IMR-90 (cell line): ENCODE results near the gene TESK2. TPM values are rescaled to one million over a fixed set of nuclear protein-coding genes. Genes with fewer than 3 reads are reported as not detected.

Source experiments
- ATAC-seq: fragments of 200-7000 bp; cut with Tn5 transposase; 2 replicates; pipeline ENCODE4 v1.9.1; 2020; ENCODE audit warnings: low read depth, mild to moderate bottlenecking, moderate library complexity
- BruUV-seq: library from RNA; stranded (reverse); fragments of 400-500 nt; replicated peaks from 2 replicates; lab custom pipeline; 2021; lab: Mats Ljungman, UMichigan
- CTCF ChIA-PET: fragments of 300-600 bp; formaldehyde crosslinking; extraction: SDS; loops from one replicate; lab custom pipeline; 2021; ENCODE audit warnings: antibody characterized with exemption; lab: Yijun Ruan, JAX
- POLR2A ChIA-PET: fragments of 300-600 bp; sonication (Branson Sonifier 250); formaldehyde crosslinking; loops from one replicate; lab custom pipeline; 2022; ENCODE audit warnings: antibody characterized with exemption; ENCODE audit not compliant: unreplicated experiment; lab: Charles Lee
- DNase-seq: peaks from one replicate; pipeline ENCODE4 v3.0.0; 2013
- H2AFZ ChIP-seq: replicated peaks from 2 replicates; pipeline ENCODE3; 2013; ENCODE audit warnings: low read length, mild to moderate bottlenecking; ENCODE audit not compliant: poor library complexity
- H2AK5ac ChIP-seq: 2 replicates; pipeline ENCODE4 v1.6.1; 2013; ENCODE audit warnings: low read depth, low read length, inconsistent platforms
- H2AK9ac ChIP-seq: replicated peaks from 2 replicates; pipeline ENCODE3; 2013; ENCODE audit warnings: mild to moderate bottlenecking, low read depth, low read length, moderate library complexity; ENCODE audit not compliant: poor library complexity
- H2BK120ac ChIP-seq: 2 replicates; pipeline ENCODE4 v1.6.1; 2013; ENCODE audit warnings: low read depth, low read length, inconsistent platforms
- H2BK15ac ChIP-seq: 3 replicates; pipeline ENCODE4 v1.6.1; 2013; ENCODE audit warnings: low read depth, low read length, inconsistent platforms
- H2BK20ac ChIP-seq: 2 replicates; pipeline ENCODE4 v1.6.1; 2013; ENCODE audit warnings: low read depth, mild to moderate bottlenecking, inconsistent platforms, low read length, moderate library complexity
- H2BK5ac ChIP-seq: 2 replicates; pipeline ENCODE4 v1.6.1; 2013; ENCODE audit warnings: mild to moderate bottlenecking, low read depth, low read length, inconsistent platforms; ENCODE audit not compliant: poor library complexity, severe bottlenecking
- H3K14ac ChIP-seq: replicated peaks from 2 replicates; pipeline ENCODE4 v1.6.1; 2013; ENCODE audit warnings: low read depth, low read length, inconsistent platforms
- H3K18ac ChIP-seq: 2 replicates; pipeline ENCODE4 v1.6.1; 2013; ENCODE audit warnings: low read depth, low read length, control low read depth
- H3K23ac ChIP-seq: 2 replicates; pipeline ENCODE4 v1.6.1; 2013; ENCODE audit warnings: low read depth, low read length, inconsistent platforms
- H3K27ac ChIP-seq: 2 replicates; pipeline ENCODE4 v1.5.1; 2013; ENCODE audit warnings: mild to moderate bottlenecking, control low read depth, low read length; ENCODE audit not compliant: insufficient read depth
- H3K27me3 ChIP-seq: 2 replicates; pipeline ENCODE4 v1.6.1; 2013; ENCODE audit warnings: low read length; ENCODE audit not compliant: control insufficient read depth, insufficient read depth
- H3K36me3 ChIP-seq: 2 replicates; pipeline ENCODE4 v1.6.1; 2013; ENCODE audit warnings: low read length, mixed read lengths; ENCODE audit not compliant: control insufficient read depth, insufficient read depth
- H3K4ac ChIP-seq: 2 replicates; pipeline ENCODE4 v1.6.1; 2013; ENCODE audit warnings: low read depth, low read length, inconsistent platforms
- H3K4me1 ChIP-seq: 2 replicates; pipeline ENCODE4 v1.6.1; 2013; ENCODE audit warnings: low read length, mixed read lengths; ENCODE audit not compliant: control insufficient read depth, insufficient read depth
- H3K4me2 ChIP-seq: 2 replicates; pipeline ENCODE4 v1.6.1; 2013; ENCODE audit warnings: low read depth, mild to moderate bottlenecking, control low read depth, low read length, moderate library complexity
- H3K4me3 ChIP-seq: 2 replicates; pipeline ENCODE4 v1.5.1; 2013; ENCODE audit warnings: low read depth, mild to moderate bottlenecking, control low read depth, low read length, moderate library complexity; ENCODE audit not compliant: insufficient read depth
- H3K56ac ChIP-seq: 2 replicates; pipeline ENCODE4 v1.6.1; 2013; ENCODE audit warnings: low read length, inconsistent platforms; ENCODE audit not compliant: insufficient read depth; ENCODE audit errors: extremely low read depth
- H3K79me1 ChIP-seq, 2 experiments: 2 replicates each; pipeline ENCODE4 v1.6.1; 2013; ENCODE audit warnings: low read length in 2 of 2, inconsistent platforms in 1 of 2, low read depth in 1 of 2
- H3K9ac ChIP-seq: 2 replicates; pipeline ENCODE4 v1.6.1; 2013; ENCODE audit warnings: low read depth, low read length, control low read depth
- H3K9me1 ChIP-seq: 2 replicates; pipeline ENCODE4 v1.6.1; 2013; ENCODE audit warnings: low read length, inconsistent platforms; ENCODE audit not compliant: insufficient read depth
- H3K9me3 ChIP-seq: 2 replicates; pipeline ENCODE4 v1.6.1; 2013; ENCODE audit warnings: low read length; ENCODE audit not compliant: control insufficient read depth, insufficient read depth
- H4K20me1 ChIP-seq: 2 replicates; pipeline ENCODE4 v1.6.1; 2013; ENCODE audit warnings: low read length, inconsistent platforms; ENCODE audit not compliant: insufficient read depth
- H4K5ac ChIP-seq: 2 replicates; pipeline ENCODE4 v1.6.1; 2013; ENCODE audit warnings: mild to moderate bottlenecking, low read depth, low read length, control low read depth
- H4K8ac ChIP-seq, 2 experiments: 2 replicates each; pipeline ENCODE4 v1.6.1; 2013; ENCODE audit warnings: low read depth in 2 of 2, low read length in 2 of 2, control low read depth in 1 of 2, inconsistent platforms in 1 of 2
- H4K91ac ChIP-seq: 2 replicates; pipeline ENCODE4 v1.6.1; 2013; ENCODE audit warnings: low read depth, low read length, inconsistent platforms; ENCODE audit not compliant: insufficient read depth
- CEBPB ChIP-seq: IDR thresholded peaks from 2 replicates; pipeline ENCODE4 v1.6.1; 2012; ENCODE audit warnings: low read depth, low read length, improper control_type of control experiment
- WGBS, 2 experiments: methylation state at CpG; one replicate each; pipeline versions ENCODE4 v1.1.5 to v1.1.7; 2013; ENCODE audit warnings: missing lambda C conversion rate in 2 of 2; ENCODE audit not compliant: insufficient read length in 1 of 2; ENCODE audit errors: extremely low coverage in 2 of 2; 5-methylcytosine and 5-hydroxymethylcytosine counted together
- dilution Hi-C: fragments of 300-500 bp; cut with HindIII; formaldehyde crosslinking; loops from one replicate; pipeline ENCODE4 v1.14.3; 2018; ENCODE audit warnings: low sequenced_read_pairs; ENCODE audit not compliant: unreplicated experiment
- in situ Hi-C: fragments of 300-500 bp; cut with MboI; formaldehyde crosslinking; loops from 3 replicates; pipeline ENCODE4 v1.14.3; 2019; ENCODE audit warnings: low sequenced_read_pairs, inconsistent platforms, mixed read lengths
- intact Hi-C: fragments of 100-400 bp; cut with micrococcal nuclease; formaldehyde crosslinking; loops from 2 replicates; pipeline ENCODE4 v1.10.0; 2022
- polyA plus RNA-seq, 3 experiments: library from polyadenylated mRNA; depleted of rRNA; stranded (reverse); fragments of >200 nt; gene quantifications; 2 replicates each; pipeline ENCODE4 v1.2.3, GENCODE V29; 2012; ENCODE audit warnings: low replicate concordance in 1 of 3
- total RNA-seq: library from RNA; depleted of rRNA; stranded (reverse); fragments of >200 nt; gene quantifications from 2 replicates; pipeline ENCODE4 v1.2.3, GENCODE V29; 2012

TESK2 gene
- total and polyA plus RNA-seq, 2 of the 4 experiments (the other 2 are of a cell fraction) = 0.90 to 1.3 TPM

- H2BK20ac ChIP-seq = peak overlapping the region; percentile 29; the same call in 1 of the 2 replicates
- H2AFZ ChIP-seq = no peak overlapping the region
- no peaks in the 10 kb centered on the region for H3K79me1 ChIP-seq
- H3K9me3 ChIP-seq = no peaks in the 10 kb centered on the region
- no peak overlapping the region for H3K27ac ChIP-seq
- H3K23ac ChIP-seq = no peak overlapping the region
- H2AK5ac ChIP-seq = no peak overlapping the region
- peak; percentile 62 for ATAC-seq
- peak overlapping the region; percentile 43; the same call in 1 of the 2 replicates for H3K4ac ChIP-seq
- peak; percentile 20 for DNase-seq
- H3K4me3 ChIP-seq = no peak overlapping the region
- no peak overlapping the region for H4K91ac ChIP-seq
- ChIA-PET POLR2A (no interaction called here), CTCF (interaction anchor here (1.0 to 1.7 kb wide), 3 partner anchors 30 to 84 kb away, joined by 3 to 4 read pairs (median 3); no protein-coding TSS in a partner anchor)
- H4K20me1 ChIP-seq = 0 out of 2 replicates have a peak, but pooled peaks cover 3% of the 10 kb centered on the region
- intact Hi-C loops = no loop called here
- no peak overlapping the region for H3K14ac ChIP-seq
- no peaks in the 10 kb centered on the region for H3K36me3 ChIP-seq
- no CpG with 5 or more reads among the region's 5 CpGs for WGBS, 2 experiments
- no peak overlapping the region for H2AK9ac ChIP-seq
- no peak overlapping the region for H3K9ac ChIP-seq
- H2BK120ac ChIP-seq = no peak overlapping the region
- H3K4me1 ChIP-seq = peaks cover 5% of the 10 kb centered on the region
- H3K18ac ChIP-seq = no peak overlapping the region
- H4K8ac ChIP-seq = no peak overlapping the region
- BruUV-seq = no TSS peak
- H3K9me1 ChIP-seq = peaks cover 5% of the 10 kb centered on the region; the same call in 1 of the 2 replicates
- H2BK5ac ChIP-seq = no peak overlapping the region
- H2BK15ac ChIP-seq = no peak overlapping the region
- dilution Hi-C loops = no loop called here
- TF ChIP-seq CEBPB = no peak
- H3K56ac ChIP-seq = no peak overlapping the region
- in situ Hi-C loops = no loop called here
- H3K27me3 ChIP-seq = no peaks in the 10 kb centered on the region
- H4K5ac ChIP-seq = no peak overlapping the region
- no peak overlapping the region for H3K4me2 ChIP-seq
These were observed 46.3 kb downstream of the TESK2 start for GRCh38 chr1:45444609-45445131.
